Skin epidermis (tissue), 12 donors: ENCODE measurements around the gene PCDHB14.

ENCODE experiments used
- H3K27ac ChIP-seq, 21 experiments: fragments of 200-600 bp; sonication (generic) in 11 of 21; one replicate each; pipeline ENCODE4 v1.5.0; 2020; ENCODE audit warnings: mild to moderate bottlenecking in 3 of 21, inconsistent platforms in 2 of 21, moderate library complexity in 2 of 21
- H3K4me3 ChIP-seq, 7 experiments: fragments of 200-600 bp; sonication (generic) in 2 of 7; one replicate each; pipeline ENCODE4 v1.5.0; 2020; ENCODE audit warnings: inconsistent platforms in 2 of 7, mild to moderate bottlenecking in 2 of 7, moderate library complexity in 1 of 7

The PCDHB14 gene

DNA sequence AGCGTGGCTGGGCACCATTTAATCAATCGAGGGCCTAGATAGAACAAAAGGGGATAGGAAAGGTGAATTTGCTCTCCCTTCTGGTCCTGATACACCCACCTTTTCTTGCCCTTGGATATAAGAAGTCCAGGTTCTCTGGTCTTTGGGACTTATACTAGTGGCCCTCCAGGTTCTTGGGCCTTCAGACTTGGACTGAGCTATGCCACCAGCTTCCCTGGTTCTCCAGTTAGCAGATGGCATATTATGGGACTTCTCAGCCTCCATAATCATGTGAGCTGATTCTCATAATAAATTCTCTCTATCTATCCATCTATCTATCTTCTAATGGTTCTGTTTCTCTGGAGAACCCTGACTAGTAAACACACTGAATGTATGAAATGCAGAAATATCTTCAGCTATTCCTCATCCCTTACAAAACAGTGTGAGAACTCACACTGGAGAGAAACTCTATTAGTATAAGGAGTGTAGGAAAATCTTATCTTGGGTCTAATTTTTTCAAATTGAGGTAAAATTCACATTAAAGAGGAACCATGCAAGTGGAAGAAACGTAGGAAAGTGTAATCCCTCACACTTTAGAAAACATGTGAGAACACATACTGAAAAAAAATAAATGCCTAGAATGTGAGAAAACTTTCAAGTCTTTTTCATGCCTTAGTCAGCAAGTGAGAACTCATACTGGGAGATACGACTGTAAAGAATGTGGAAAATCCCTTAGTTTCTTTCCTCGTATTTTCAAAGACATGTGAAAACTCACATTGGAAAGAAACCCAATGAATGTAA lies 37.5 kb downstream of the PCDHB14 start:
- H3K27ac ChIP-seq, result no peak overlapping the region
- H3K4me3 ChIP-seq, result no peak overlapping the region

DNA sequence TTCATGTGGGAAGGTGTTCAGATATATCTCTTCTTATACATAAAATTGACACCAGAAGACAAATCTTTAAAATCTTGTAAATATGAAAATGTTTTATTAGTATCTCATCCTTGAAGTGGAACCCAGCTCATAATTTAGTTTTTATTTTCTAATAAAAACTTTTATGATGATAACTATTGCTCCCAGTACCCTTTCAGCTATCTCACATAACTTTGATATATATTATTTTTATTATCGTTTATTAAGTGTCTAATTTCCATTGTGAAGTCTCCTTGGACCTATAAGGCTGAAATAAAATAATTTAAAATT lies 38.0 kb downstream of the PCDHB14 start:
- H3K27ac ChIP-seq, result no peak overlapping the region

GRCh38 chr5:141269195-141269594 lies 46.1 kb downstream of the PCDHB14 start:
- H3K4me3 ChIP-seq, result no peak overlapping the region
- no peak overlapping the region for H3K27ac ChIP-seq

More for the DNA sequence above, 38.0 kb downstream of the PCDHB14 start:
- no peak overlapping the region for H3K4me3 ChIP-seq

GRCh38 chr5:141272906-141273305 lies 49.8 kb downstream of the PCDHB14 start:
- no peak overlapping the region for H3K27ac ChIP-seq
- H3K4me3 ChIP-seq, result no peak overlapping the region
